Stimulated activated CD4-positive, alpha-beta T cell treated with anti-CD3 and anti-CD28 coated beads, Interleukin-1b, Interleukin-23, amount 100 ng/mL, for 24 hours (primary cell): Measurements from ENCODE around the gene ZNF532.
"Not testable (repeated sequence)": the region's sequence is repeated elsewhere in the genome, so short reads cannot be mapped to it uniquely, and the experiment has no call there.

Experiments used
- DNase-seq, 4 experiments: peaks; one replicate each; pipeline ENCODE4 v3.0.0-alpha.2; 2020; ENCODE audit warnings: low read depth in 4 of 4, low spot score in 1 of 4

Gene ZNF532

GRCh38 chr18:58901143-58901542, 36.5 kb downstream of the ZNF532 start:
- no peak for DNase-seq

- DNase-seq = no peak
Measured at GRCh38 chr18:58901783-58902182, 37.1 kb downstream of the ZNF532 start.

- DNase-seq = no peak
Measured at GRCh38 chr18:58902961-58903360, 38.3 kb downstream of the ZNF532 start.

- no peak for DNase-seq
Measured at GRCh38 chr18:58903533-58903932, 38.9 kb downstream of the ZNF532 start.

GRCh38 chr18:58905777-58906428, 41.2 kb downstream of the ZNF532 start:
- DNase-seq = no peak

GRCh38 chr18:58908006-58908405, 43.3 kb downstream of the ZNF532 start:
- DNase-seq = no peak

- no peak for DNase-seq
Measured at GRCh38 chr18:58909521-58909920, 44.8 kb downstream of the ZNF532 start.

GRCh38 chr18:58911241-58911640, 46.6 kb downstream of the ZNF532 start:
- no peak for DNase-seq

GRCh38 chr18:58911766-58912165, 47.1 kb downstream of the ZNF532 start:
- no peak for DNase-seq

GRCh38 chr18:58915006-58915799, 50.5 kb downstream of the ZNF532 start:
- no peak for DNase-seq

- no peak for DNase-seq
Measured at GRCh38 chr18:58915995-58916394, 51.3 kb downstream of the ZNF532 start.

- DNase-seq = not testable (repeated sequence)
Measured at GRCh38 chr18:58919934-58920333, 55.3 kb downstream of the ZNF532 start.

GRCh38 chr18:58922995-58923394, 58.3 kb downstream of the ZNF532 start:
- no peak for DNase-seq

GRCh38 chr18:58924473-58924872, 59.8 kb downstream of the ZNF532 start:
- DNase-seq = no peak

- DNase-seq = no peak
Measured at GRCh38 chr18:58927659-58928058, 63.0 kb downstream of the ZNF532 start.

- no peak for DNase-seq
Measured at GRCh38 chr18:58928386-58928785, 63.7 kb downstream of the ZNF532 start.

GRCh38 chr18:58929206-58929605, 64.5 kb downstream of the ZNF532 start:
- DNase-seq = no peak

- no peak for DNase-seq
Measured at GRCh38 chr18:58934356-58934755, 69.7 kb downstream of the ZNF532 start.

- DNase-seq = no peak
Measured at GRCh38 chr18:58934933-58935577, 70.4 kb downstream of the ZNF532 start.

GRCh38 chr18:58937071-58937886, 72.6 kb downstream of the ZNF532 start:
- DNase-seq = no peak

GRCh38 chr18:58937887-58938267, 73.2 kb downstream of the ZNF532 start:
- DNase-seq = no peak
